Measurements from ENCODE around the gene PAX6.

Gene PAX6

DNA sequence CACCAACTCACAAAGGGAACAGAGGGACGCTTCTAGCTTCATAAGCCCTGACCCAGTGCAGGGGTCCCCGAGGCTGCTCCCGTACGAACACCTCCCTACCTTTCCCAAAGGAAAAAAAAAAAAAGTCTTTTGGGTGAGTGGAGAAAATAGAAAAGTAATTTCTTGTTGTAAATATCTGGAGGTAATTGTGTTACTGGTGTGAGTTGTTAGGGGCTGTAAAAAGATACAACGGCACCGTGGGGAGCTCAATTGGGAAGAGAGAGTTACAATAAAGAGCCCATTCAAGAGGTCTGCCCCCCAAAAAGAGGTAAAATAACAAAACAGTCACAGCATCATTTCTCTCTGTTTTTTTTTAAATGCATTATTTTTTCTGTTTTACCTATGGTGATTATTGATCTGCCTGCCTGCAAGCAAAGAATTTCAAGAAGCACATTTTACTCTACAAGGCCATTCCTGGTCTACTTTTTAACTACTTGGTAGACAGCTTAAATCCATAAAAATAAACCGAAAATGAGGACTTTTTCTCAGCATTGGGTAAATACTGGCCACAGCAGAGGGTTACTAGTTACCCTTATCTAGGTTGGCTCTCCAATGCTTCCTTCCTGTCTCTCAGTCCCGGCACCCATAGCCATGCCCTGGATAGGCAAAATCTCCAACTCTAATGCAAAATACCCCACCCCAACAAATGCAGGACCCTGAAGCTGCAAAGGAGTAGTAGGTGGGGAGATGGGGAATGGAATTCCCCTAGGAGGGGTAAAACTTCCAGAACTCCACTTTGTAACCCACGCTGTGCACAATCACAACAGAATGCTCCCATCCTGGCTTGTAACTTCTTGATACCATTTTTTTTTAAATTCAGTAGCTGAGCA is 3.1 kb downstream of the PAX6 start:
- DNase-seq = no peak

DNA sequence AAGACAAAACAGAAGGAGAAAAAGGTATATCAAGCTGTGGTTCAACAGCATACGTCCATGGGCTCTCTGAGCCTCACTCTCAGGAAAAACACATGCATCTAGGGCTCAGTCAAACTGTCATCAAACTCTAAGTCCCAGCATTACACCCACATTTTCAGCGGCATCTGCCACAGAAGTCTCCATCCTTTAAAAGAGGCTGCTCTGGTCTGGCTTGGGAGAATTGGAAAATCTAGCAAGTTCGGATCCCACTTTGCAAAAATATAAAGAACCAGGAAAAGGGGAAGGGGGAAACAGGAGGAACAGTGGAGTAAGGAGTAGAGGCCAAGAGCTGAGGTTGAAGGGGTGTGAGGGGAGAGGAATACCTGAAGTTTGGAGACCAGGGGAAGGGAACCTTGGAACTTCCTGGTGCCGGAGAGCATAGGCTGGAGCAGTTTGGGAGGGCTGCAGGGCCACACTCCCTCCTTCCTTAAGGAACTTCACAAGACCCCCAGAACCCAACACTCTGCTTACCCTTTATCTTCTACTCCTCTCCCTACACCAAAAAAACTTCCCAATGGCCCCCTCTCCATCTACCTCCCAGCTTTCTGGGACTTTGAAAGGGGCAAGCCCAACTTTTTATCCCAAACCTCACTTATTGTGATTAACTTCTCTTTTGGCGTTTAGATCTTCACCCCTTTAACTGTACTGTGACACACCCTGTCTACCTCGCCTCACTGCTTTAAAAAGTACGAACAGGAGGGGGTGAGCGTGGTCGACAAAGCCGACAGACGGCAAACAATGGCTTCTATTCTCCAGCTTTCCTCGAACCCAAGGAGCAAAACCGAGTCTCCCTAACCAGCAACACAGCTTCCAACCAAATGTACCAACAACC is 4.0 kb downstream of the PAX6 start:
- no peak for DNase-seq

GRCh38 chr11:31806186-31806927 is 4.8 kb downstream of the PAX6 start:
- no peak for DNase-seq

GRCh38 chr11:31805629-31806185 is 5.4 kb downstream of the PAX6 start:
- no peak for DNase-seq

GRCh38 chr11:31805037-31805628 is 6.0 kb downstream of the PAX6 start:
- no peak for DNase-seq

DNA sequence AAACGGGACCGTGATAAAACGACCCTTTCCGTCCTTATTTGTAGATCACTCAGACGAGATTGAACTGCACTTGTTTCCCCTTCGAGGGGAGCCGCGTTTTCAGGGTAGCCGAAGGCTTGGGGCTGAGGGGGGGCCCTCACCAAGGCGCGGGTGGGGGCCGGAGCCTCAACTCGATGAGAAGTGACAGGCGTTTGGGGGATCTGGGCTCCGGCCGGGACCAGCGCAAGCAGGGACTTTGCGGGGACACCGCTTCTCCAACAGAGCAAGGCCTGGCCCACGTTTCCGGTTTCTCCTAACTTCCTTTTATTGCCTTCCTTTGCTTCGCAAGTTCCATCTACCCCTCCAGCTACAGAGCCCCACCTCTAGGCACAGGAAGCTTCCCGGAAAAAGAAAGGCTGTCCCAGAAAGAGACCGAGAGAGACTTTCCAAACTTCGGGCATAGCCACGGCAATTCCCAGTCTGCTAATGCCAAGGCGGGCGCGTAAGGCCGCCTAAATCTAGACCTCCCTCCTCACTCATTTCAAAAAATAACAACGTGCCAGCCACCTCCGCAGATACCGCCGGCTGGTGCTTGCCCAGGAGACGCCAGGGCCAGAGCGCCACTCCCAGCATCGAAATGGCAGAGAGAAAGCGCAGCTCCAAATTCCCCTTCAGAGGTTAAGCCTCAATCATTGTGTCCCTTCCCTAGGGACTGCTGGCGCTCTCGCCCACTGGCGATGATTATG is 6.6 kb downstream of the PAX6 start:
- no peak for DNase-seq

GRCh38 chr11:31803813-31804311 is 7.3 kb downstream of the PAX6 start:
- DNase-seq = no peak

- DNase-seq = no peak
Observed at GRCh38 chr11:31802990-31803812, 7.9 kb downstream of the PAX6 start.

- DNase-seq = no peak
Observed at GRCh38 chr11:31802609-31802989, 8.5 kb downstream of the PAX6 start.

- no peak for DNase-seq
Observed at GRCh38 chr11:31802000-31802551, 9.0 kb downstream of the PAX6 start.

DNA sequence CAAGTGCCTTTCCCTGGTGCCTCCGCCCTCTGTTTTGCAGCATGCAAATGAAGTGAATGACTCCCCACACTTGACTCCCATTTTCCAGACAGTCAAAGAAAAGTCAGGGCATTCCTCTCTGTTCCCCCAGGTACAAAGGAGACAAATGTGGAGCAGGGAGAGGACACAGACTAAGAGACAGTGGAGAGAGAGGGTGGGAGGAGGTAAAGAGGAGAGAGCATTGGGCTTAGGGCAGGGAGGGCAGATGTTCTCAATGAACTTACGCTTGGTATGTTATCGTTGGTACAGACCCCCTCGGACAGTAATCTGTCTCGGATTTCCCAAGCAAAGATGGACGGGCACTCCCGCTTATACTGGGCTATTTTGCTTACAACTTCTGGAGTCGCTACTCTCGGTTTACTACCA is 9.8 kb downstream of the PAX6 start:
- DNase-seq = no peak

DNA sequence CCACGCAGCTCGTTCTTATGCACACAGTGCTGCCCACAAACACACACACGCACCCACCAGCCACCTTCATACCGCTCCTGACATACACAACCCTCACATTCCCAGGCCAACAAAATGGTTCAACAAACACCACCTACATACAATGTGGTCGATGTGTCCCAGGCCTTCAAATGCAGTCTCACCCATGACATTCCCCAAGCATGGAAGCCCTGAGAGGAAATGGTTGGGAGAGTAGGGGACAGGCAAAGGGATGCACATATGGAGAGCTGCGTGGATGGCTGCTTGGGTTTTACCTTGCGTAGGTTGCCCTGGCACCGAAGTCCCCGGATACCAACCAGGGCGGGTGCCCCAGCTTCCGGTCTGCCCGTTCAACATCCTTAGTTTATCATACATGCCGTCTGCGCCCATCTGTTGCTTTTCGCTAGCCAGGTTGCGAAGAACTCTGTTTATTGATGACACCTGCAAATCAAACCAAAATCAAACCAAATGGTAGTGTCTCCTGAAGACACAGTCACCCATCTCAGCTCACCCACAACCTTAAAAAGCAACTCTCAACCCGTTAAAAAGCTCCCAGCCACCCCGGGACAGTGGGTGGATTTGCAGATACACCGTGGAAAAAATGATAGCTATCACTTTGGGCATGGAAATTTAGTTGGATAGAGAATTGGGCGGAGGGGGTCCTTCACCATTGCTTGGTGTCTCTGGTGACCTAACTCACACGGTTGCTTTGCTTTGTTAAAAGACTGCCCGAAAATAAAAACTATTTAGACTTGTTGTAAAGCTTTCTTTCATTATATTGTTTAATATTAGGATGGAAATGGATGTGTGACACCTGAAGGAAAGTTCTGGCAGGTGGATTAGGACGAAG is 10.5 kb downstream of the PAX6 start:
- DNase-seq = no peak

DNA sequence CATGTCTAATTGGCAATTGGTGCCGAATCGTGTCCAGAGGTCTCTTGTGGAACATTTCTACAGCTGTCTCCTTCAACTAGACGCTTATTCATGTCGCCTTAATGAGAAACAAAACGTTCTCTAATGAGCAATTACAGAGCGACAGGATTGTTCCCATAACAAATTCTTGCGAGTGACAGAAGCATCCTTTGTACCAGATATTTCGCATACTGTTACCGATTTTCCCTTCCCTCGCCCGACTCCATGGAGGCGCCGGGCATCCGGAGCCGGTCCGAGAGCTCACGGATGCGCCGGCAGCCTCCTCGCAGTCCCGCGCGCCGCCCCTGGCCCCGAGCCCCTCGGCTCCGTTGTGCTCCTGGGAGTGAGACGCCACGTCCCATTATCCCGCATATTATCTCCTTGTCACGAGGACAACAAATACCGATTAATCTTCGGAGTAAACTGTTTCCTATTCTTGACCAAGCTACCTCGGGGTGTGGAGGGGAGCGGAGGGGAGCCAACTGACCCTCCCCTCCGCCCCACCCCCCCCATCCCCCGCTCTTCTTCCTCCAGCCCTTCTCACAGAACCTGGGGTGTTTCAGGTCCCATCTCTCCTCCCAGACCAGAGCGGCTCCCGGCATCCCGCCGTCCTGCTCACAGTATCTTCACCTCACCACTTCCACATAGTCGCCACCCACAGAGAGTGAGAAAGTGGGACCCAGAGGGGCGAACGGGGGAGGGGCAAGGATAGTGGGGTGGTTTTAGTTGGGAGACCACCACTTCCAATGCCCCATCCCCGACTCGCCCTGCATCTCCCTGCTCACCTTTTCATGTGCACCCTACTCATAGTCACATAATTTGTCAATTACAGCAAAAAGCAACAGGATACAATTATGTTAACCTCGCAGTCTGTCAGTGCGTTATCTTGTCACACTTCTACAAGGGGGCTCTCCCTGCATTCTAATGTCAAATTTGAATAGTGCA is 11.4 kb downstream of the PAX6 start:
- no peak for DNase-seq

GRCh38 chr11:31798554-31799434 is 12.3 kb downstream of the PAX6 start:
- no peak for DNase-seq

DNA sequence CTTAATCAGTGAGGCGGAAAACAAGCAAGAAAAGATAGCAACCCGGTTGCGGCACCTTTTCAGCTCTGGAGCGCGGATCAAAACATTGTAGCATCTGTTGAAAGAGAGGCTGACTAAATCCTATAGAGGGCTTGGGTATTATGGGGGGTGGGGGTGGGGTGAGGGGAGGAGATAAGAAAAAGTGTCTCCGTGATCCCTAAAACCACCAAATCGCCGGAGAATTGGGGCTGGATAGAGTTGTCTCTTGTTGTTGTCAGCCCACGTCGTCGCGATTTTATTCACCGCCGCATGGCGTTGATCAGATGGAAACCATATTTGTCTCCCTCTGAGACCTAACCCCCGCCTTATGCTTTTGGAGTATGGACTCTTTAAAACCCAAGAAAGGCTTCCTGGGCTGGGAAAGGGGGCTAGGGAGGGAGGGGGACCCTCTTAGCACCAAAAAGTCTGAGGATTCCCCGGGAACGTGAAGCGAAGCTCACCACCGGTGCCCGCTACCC is 13.0 kb downstream of the PAX6 start:
- no peak for DNase-seq

GRCh38 chr11:31797190-31798056 is 13.7 kb downstream of the PAX6 start:
- no peak for DNase-seq

Data from NCI-H526 (cell line).